HEK293 (cell line): ENCODE measurements around the gene CR2.

ENCODE experiments used
- SALL2 ChIP-seq: fragments of 450-650 bp; formaldehyde crosslinking; IDR thresholded peaks from 2 replicates; pipeline ENCODE4 v1.5.0; 2017; ENCODE audit warnings: missing biosample characterization, mild to moderate bottlenecking, missing genetic modification characterization, borderline replicate concordance
- SP2 ChIP-seq: fragments of 450-650 bp; formaldehyde crosslinking; IDR thresholded peaks from 2 replicates; pipeline ENCODE4 v1.5.1; 2016; ENCODE audit warnings: missing biosample characterization, missing genetic modification characterization
- ZNF768 ChIP-seq: fragments of 450-650 bp; formaldehyde crosslinking; IDR thresholded peaks from 2 replicates; pipeline ENCODE4 v1.5.1; 2018; ENCODE audit warnings: missing biosample characterization, mild to moderate bottlenecking, missing genetic modification characterization
- ZNF837 ChIP-seq: fragments of 450-650 bp; formaldehyde crosslinking; IDR thresholded peaks from 2 replicates; pipeline ENCODE4 v1.5.1; 2016; ENCODE audit warnings: missing biosample characterization, missing genetic modification characterization
- TF ChIP-seq, protein P1 (sequence below): fragments of 450-650 bp; formaldehyde crosslinking; IDR thresholded peaks from 2 replicates; pipeline ENCODE4 v1.5.1; 2016; ENCODE audit warnings: missing biosample characterization, missing genetic modification characterization
- TF ChIP-seq, protein P2 (sequence below): fragments of 450-650 bp; formaldehyde crosslinking; IDR thresholded peaks from 2 replicates; pipeline ENCODE4 v1.5.1; 2017; ENCODE audit warnings: missing biosample characterization, missing genetic modification characterization
- TF ChIP-seq, protein P3 (sequence below): fragments of 450-650 bp; formaldehyde crosslinking; IDR thresholded peaks from 2 replicates; pipeline ENCODE4 v1.5.1; 2016; ENCODE audit warnings: missing biosample characterization, missing genetic modification characterization
- TF ChIP-seq, protein P4 (sequence below): fragments of 450-650 bp; formaldehyde crosslinking; IDR thresholded peaks from 2 replicates; pipeline ENCODE4 v1.5.1; 2016; ENCODE audit warnings: missing biosample characterization, missing genetic modification characterization

DNA sequence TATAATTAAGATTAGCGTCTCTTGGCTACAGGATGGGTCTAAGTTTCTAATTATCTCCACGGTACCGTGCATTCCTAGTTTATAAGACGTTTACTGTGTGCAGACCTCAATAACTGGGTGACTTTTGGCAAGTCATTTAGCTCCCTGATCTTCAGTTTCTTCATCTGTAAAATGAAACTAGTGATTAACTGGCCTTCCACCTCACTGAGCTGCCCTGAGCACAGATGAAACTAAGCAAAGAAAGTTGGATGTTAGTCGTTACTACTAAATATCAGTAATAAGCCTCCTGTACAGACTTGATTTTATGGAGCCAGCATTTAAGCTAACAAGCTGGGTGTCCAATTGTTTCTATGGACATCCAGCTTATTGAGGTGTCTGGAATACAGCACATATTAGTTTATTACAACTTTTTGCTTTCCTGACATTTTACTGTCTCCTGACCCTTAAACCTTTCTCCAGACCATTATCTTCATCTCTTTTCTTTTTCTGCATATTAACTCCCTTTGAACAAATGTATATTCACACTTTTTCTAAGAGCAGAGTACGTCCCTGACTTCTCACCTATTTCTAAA lies 1.1 kb downstream of the CR2 start:
- no peak for TF ChIP-seq SALL2 (tag by site-specific recombination)
- TF ChIP-seq, protein P1, sequence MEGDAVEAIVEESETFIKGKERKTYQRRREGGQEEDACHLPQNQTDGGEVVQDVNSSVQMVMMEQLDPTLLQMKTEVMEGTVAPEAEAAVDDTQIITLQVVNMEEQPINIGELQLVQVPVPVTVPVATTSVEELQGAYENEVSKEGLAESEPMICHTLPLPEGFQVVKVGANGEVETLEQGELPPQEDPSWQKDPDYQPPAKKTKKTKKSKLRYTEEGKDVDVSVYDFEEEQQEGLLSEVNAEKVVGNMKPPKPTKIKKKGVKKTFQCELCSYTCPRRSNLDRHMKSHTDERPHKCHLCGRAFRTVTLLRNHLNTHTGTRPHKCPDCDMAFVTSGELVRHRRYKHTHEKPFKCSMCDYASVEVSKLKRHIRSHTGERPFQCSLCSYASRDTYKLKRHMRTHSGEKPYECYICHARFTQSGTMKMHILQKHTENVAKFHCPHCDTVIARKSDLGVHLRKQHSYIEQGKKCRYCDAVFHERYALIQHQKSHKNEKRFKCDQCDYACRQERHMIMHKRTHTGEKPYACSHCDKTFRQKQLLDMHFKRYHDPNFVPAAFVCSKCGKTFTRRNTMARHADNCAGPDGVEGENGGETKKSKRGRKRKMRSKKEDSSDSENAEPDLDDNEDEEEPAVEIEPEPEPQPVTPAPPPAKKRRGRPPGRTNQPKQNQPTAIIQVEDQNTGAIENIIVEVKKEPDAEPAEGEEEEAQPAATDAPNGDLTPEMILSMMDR (tag by site-specific recombination), result no peak
- TF ChIP-seq, protein P2, sequence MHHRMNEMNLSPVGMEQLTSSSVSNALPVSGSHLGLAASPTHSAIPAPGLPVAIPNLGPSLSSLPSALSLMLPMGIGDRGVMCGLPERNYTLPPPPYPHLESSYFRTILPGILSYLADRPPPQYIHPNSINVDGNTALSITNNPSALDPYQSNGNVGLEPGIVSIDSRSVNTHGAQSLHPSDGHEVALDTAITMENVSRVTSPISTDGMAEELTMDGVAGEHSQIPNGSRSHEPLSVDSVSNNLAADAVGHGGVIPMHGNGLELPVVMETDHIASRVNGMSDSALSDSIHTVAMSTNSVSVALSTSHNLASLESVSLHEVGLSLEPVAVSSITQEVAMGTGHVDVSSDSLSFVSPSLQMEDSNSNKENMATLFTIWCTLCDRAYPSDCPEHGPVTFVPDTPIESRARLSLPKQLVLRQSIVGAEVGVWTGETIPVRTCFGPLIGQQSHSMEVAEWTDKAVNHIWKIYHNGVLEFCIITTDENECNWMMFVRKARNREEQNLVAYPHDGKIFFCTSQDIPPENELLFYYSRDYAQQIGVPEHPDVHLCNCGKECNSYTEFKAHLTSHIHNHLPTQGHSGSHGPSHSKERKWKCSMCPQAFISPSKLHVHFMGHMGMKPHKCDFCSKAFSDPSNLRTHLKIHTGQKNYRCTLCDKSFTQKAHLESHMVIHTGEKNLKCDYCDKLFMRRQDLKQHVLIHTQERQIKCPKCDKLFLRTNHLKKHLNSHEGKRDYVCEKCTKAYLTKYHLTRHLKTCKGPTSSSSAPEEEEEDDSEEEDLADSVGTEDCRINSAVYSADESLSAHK (tag by site-specific recombination), result no peak
- TF ChIP-seq, protein P3, sequence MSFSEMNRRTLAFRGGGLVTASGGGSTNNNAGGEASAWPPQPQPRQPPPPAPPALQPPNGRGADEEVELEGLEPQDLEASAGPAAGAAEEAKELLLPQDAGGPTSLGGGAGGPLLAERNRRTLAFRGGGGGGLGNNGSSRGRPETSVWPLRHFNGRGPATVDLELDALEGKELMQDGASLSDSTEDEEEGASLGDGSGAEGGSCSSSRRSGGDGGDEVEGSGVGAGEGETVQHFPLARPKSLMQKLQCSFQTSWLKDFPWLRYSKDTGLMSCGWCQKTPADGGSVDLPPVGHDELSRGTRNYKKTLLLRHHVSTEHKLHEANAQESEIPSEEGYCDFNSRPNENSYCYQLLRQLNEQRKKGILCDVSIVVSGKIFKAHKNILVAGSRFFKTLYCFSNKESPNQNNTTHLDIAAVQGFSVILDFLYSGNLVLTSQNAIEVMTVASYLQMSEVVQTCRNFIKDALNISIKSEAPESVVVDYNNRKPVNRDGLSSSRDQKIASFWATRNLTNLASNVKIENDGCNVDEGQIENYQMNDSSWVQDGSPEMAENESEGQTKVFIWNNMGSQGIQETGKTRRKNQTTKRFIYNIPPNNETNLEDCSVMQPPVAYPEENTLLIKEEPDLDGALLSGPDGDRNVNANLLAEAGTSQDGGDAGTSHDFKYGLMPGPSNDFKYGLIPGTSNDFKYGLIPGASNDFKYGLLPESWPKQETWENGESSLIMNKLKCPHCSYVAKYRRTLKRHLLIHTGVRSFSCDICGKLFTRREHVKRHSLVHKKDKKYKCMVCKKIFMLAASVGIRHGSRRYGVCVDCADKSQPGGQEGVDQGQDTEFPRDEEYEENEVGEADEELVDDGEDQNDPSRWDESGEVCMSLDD (tag by site-specific recombination), result no peak
- TF ChIP-seq ZNF768, result no peak
- TF ChIP-seq, protein P4, sequence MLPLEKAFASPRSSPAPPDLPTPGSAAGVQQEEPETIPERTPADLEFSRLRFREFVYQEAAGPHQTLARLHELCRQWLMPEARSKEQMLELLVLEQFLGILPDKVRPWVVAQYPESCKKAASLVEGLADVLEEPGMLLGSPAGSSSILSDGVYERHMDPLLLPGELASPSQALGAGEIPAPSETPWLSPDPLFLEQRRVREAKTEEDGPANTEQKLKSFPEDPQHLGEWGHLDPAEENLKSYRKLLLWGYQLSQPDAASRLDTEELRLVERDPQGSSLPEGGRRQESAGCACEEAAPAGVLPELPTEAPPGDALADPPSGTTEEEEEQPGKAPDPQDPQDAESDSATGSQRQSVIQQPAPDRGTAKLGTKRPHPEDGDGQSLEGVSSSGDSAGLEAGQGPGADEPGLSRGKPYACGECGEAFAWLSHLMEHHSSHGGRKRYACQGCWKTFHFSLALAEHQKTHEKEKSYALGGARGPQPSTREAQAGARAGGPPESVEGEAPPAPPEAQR (tag by site-specific recombination), result no peak
- TF ChIP-seq ZNF837 (tag by site-specific recombination), result no peak
- TF ChIP-seq SP2 (tag by site-specific recombination), result no peak
